Activated T-cell treated with anti-CD3 and anti-CD28 coated beads for 24 hours (primary cell): ENCODE measurements around the gene WDR72.
"Not testable (repeated sequence)": the region's sequence is repeated elsewhere in the genome, so short reads cannot be mapped to it uniquely, and the experiment has no call there.

Experiments
- DNase-seq: peaks from one replicate; pipeline ENCODE4 v3.0.0-alpha.2; 2020; ENCODE audit warnings: low read depth

Gene WDR72

DNA sequence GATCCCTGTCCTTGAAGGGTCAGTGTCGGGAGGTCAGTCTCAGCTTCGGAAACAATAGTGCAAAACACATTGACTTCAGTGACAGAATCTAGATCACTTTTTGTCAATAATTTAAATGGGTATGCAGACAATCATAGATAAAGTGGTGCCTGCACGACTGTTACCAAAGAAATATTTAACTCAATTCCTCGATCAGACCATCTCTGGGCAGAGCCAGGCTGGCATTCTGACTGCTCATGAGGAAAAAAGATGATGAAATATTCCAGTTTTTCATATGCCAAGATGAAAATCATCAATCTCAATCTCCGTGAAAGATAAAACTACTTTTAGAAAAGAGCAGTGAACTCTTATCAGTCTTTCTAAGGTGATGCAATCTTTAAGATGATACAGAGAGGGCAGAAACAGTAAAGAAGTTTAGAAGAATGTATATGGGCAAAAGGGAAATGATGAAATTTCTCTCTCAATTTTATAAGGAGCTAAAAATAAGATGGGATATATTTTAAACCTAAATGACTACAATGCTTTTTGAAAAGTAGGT is 169.9 kb downstream of the WDR72 start:
- no peak for DNase-seq

DNA sequence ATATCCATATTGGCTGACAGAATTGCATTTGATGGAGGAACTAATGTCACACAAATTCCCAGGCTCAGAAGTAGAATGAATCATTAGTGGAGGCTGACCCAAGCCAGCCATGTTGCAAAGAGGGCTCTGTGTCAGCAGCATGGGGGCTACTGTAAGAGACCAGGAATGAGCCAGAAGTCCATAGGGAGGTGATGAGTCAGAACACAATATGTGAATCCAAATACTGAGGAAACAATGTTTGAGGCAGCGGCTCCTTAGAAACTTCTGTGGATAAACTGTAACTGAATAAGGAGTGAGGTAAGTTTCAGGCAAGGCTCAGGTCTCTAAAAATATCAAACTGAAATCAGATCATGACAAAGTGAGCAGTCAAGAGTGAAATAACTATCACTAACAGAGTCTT is 170.7 kb downstream of the WDR72 start:
- no peak for DNase-seq

DNA sequence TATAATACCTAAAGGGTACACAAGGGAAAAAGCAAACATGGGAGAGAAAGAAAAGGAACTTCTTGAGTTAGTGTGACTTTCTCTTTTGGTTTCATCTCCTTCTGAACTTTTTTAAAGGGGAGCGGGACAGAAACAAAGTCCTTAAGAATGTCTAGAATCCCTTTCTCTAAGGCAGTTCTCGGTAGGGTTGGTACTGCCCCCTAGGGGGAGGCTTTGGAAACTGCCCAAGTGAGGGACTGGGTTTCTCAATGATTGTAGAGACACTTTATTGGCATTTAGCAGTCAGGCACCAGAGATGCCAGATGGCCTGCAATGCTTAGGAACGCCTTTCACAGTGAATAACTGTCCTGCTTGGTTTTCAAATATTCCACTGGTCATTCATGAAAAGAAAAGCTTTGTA is 172.7 kb downstream of the WDR72 start:
- DNase-seq, result no peak

DNA sequence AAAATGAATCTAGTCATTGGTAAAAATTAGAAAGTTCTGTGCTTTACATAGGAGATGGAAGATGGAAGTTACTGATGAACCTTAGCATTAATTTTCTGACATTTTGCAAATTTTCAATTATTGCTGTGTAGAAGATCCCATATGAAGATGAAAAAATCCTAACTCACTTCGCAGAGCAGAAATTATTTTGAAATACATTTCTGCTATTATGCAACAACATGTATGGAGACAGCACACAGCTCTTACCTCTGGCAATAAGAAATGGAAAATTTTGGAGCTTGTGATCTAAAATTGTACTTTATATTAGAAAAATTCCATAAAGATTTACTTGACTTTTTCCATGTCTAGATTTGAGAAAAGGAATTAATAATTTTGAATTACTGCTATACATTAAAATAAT is 177.9 kb downstream of the WDR72 start:
- DNase-seq, result no peak

DNA sequence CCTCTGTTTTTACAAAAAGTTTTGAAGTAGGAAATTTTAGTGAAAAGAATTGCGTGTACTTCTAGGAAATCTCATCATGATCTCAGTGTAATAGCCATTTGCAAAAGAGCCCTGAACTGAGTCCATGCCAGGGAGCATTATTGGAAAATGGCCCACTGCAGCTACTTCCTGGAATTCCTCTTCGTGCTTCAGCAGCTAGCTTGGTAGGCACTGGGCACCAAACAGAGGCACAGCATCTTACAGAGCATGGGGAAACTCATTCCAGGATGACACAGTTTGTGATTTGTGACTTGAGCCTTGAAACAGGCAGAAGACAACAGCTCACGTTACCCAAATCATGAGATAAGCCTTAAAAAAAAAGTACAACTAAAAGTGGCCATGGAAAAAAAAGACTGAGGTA is 179.1 kb downstream of the WDR72 start:
- no peak for DNase-seq

DNA sequence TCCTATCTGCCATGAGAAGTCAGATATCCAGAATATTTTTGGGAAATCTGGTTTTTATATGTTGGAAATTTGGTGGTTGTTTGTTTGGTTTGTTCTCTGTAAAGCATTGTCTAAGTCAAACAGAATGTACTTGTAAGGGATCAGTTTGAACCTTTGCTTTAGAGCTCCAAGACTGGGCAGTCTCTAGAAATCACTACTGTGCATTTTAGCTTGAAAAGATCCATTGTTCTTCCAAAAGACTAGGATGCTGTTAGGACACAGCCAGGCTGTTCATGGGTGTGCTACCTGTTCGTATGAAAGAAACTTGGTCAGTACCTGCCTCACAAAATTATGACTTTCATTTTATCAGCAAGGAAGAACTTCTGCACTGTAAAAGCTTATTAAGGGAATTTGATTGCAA is 182.6 kb downstream of the WDR72 start:
- no peak for DNase-seq

DNA sequence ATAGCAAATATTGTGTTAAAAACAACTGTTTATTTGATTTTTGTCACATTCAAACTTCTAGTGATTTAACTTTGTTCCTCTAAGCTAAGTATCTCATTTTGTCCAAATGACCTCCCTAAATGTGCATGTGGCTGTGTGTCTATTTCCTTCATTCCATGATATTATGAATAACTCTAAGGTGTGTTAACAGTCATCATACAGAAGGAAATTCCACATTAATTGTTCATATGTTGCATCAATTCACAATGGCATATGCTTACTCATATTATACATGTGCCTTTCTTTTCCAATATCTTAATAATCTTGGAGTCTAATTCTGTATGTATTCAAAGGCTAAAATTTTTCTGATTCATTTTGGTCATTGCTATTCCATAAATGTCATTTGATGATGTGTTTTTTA is 186.4 kb downstream of the WDR72 start:
- no peak for DNase-seq

DNA sequence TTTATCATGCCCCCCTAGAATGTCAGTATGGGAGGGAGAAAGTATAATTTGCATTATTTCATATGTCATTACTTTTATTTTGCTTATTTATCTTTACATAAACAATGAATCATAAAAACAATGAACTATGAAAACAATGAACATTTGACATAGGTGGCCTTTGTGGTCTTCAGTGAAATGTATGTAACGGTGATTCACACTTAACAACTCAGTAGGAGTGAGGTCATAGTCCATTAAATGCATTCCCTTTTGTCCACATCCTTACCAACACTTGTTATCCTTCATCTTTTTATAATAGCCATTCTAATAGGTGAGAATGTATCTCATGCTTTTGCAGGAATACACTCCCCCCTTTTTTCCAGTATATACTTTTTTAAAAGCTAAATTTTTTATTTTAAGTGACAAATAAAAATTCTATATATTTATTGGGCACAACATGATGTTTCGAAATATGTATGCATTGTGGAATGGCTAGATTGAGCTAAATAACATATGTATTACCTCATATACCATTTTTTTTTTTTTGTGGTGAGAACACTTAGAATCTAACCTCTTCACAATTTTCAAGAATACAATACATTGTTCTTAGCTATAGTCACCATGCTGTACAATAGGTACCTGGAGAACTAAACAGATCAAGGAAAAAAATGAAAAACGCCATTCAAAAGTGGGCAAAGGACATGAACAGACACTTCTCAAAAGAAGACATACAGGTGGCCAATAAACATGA is 189.5 kb downstream of the WDR72 start:
- no peak for DNase-seq

DNA sequence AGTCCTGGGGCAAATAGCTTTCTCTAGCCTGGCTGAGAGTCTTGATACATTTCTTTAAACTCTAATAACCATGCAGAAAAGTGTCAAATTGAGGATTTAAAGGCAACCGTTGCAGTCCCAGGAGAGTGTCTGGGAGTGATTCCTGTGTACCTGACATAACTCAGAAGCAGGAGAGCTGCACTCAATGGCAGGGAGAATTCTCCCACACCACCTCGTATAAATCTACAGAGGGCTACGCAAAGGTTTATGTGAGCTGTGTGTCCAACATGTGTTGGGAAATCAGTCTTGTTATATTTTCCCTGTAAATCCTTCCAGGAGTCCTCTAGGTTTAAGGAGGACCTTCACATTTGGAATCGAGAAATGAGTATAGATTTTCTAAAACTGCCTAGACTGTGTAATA is 192.6 kb downstream of the WDR72 start:
- no peak for DNase-seq

DNA sequence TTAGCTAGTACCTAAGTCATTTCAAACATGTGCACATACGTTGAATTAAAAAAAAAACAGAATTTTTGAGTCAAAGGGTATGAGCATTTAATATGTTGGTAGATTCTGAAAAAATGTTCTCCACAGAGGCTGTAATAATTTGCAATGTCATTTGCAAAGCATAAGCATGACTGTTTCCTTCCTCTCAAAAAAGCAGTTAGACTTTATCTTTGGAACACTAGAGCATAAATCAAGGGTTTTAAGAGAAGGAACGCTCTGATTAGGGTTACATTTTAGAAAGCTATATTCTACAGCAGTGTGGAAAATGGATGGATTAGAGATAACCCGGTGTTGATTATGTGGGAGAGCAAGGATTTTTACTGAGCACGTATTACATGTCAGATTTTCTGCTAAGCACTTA is 193.7 kb downstream of the WDR72 start:
- DNase-seq, result no peak

DNA sequence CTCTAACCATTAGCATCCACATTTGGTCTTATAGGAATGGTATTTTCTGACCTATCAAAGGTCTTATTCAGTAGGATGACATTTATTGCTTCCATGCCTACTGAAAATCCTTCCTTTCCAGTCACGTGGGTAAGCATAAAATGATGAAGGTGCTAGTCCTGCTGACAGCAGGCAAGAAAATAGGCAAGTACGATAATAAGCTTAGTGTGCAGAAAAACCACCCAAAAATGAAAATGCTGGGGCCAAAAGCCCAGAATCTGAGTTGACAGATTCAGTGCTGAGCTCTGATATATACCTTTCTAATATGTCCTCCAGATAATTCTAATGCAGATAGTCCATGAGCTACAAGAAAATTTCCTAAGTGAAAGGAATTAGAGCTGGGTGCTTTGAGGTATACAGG is 194.8 kb downstream of the WDR72 start:
- DNase-seq, result no peak

DNA sequence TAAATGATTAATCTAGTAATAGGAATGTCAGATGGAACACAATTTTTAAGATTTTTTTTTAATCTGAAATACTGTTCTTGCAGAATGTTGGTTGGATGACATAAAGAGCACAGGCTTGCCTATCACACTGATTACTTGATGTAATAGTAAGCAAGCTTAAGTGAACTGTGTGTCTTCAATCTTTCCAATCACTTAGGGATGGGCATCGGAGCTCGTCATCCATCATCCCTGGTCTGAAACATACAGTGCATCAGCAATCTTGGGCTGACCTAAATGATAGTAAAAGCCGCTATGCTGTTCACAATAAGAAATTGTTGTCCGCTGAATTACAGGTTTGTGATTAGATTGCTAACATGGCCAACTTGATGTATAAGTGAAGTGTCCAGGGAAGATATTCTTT is 195.8 kb downstream of the WDR72 start:
- no peak for DNase-seq

DNA sequence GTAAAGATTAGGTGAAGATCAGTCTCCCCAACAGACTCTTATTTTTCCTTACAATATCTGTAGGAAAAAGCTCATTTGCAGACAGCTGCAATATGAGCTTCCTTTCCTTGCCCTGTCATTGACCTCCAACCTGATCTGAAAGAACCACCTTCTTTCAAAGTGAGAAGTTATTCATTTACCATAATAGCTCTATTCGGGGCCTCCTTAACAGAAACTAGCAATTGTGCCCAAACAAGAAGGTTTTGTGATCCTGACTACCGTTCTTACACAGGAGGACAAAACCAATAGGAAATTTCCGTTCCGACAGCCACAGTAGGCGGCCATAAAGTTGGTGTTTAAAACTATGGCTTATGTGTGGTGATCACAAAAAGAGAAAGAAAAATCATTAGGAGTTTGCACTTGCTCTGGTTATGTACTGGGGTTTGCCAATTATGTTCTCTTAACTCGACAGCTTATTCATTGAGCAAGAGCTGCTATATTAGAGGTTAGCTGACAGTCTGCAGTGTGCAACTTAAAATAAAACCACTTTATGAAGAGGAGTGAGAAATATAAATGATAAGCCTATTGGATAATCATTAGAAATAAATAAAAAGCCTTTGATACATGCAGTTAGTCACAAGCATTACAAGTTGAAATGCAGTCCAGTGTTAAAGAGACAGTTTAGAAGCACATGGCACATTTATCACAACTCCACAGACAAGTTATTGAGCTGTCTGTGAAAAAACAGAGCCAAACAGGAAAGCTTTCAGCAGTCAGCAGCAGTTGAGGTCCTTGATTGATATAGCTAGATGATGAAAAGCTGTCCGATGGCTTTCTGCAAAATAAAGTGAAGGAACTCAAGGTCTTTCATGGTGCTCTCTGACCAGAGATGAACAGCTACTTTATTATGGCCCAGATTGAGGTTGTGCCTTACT is 199.8 kb downstream of the WDR72 start:
- no peak for DNase-seq

DNA sequence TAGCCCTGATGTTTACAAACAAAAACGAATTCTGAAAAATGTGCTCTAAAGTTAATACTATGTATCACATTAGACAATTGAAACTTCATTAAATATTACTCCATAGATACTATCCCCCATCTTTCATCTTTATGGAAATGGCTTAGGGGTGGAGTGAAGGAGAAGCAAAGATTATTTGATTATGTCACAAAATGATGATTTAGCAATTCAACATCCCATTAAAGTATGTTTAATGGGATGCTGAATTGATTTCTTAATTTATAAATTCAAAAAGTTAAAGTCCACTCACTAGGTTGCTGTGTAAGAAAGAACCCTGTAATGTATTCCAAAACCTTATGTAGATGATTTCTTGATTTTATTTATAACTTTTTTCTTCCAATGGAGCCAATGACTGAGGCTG is 201.1 kb downstream of the WDR72 start:
- no peak for DNase-seq

DNA sequence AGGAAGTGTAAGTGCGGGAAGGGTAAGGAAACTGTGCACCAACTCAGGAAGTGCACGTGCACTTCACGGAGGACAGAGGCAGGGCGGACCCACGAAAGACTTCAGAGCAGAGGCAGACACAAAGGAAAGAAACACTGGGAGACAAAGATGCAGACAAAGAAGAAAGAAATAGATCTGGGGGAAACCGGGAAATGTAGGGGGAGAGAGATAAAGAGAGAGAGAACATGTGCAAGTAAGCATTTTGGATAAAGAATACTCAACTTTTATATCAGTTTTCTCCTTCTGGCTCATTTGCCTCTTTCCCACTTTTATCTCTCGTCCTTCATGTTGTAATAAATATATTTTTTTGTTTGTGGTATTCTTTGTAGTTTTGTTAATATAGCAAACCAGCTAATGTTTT is 204.2 kb downstream of the WDR72 start:
- DNase-seq, result no peak

DNA sequence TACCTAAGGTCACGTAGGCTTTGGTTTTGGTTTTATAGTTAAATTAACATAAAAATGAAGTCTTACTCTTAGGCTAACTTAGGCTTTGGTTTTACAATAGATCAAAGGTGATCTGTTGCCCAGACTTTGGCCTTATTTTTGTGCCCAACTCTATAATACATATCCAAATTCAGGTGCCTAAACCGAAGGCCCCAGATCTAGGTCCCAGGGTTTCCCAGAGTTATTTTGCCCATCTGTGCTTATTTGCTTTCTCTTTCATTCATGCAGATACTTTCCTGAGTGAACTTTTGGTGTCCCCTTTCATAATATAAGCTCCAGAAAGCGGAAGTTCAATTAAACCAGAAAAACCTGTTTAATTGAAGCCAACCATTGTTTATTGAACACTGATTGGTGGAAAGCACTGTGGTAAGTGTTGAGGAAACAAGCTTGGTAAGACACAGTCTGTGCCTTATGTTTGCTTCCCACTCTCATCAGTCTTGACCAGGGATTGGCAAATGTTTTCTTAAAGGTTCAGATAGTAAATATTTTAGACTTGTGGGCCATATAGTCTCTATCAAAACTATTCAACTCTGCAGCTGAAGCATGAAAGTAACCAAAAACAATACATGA is 209.7 kb downstream of the WDR72 start:
- no peak for DNase-seq

DNA sequence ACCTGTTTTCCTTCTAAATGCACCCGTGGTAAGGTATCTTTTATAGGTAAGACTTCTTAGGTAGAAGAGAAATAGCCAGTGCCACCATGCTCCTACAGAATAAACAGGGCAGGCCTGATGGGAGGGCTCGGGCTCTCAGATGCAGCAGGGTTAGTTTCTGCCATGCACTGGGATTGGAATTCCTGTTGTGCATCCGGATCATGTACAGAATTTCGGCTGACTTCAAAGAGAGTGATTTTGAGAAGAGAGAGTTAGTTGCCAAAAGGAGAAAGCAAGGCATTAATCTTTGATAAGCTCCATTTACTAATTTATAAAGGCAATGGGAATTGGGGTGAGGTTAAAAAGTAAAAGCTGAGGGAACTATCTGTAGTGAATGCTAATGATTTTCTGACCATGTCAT is 211.2 kb downstream of the WDR72 start:
- no peak for DNase-seq

DNA sequence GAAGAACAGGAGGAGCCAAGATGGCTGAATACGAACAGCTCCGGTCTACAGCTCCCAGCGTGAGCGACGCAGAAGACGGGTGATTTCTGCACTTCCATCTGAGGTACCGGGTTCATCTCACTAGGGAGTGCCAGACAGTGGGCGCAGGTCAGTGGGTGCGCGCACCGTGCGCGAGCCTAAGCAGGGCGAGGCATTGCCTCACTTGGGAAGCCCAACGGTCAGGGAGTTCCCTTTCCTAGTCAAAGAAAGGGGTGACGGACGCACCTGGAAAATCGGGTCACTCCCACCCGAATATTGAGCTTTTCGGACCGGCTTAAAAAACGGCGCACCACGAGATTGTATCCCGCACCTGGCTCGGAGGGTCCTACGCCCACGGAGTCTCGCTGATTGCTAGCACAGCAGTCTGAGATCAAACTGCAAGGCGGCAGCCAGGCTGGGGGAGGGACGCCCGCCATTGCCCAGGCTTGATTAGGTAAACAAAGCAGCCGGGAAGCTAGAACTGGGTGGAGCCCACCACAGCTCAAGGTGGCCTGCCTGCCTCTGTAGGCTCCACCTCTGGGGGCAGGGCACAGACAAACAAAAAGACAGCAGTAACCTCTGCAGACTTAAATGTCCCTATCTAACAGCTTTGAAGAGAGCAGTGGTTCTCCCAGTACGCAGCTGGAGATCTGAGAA is 218.7 kb downstream of the WDR72 start:
- DNase-seq, result not testable (repeated sequence)

DNA sequence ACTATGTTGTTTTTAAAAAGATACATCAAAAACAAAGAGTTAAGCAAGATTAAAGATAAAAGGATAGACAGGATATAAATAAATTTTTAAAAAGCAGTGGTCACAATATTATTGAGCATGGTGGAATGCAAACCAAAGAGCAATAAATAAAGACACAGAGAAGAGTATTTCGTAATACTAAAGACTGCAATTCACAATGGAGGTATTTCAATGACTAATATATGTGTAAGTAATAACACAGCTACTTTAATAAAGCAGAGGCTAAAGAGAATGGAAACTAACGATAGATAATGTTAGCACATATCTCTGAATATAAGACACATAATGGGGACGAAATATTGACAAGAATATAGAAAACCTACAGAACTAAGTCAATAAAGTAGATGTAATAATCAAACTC is 219.6 kb downstream of the WDR72 start:
- DNase-seq, result no peak

DNA sequence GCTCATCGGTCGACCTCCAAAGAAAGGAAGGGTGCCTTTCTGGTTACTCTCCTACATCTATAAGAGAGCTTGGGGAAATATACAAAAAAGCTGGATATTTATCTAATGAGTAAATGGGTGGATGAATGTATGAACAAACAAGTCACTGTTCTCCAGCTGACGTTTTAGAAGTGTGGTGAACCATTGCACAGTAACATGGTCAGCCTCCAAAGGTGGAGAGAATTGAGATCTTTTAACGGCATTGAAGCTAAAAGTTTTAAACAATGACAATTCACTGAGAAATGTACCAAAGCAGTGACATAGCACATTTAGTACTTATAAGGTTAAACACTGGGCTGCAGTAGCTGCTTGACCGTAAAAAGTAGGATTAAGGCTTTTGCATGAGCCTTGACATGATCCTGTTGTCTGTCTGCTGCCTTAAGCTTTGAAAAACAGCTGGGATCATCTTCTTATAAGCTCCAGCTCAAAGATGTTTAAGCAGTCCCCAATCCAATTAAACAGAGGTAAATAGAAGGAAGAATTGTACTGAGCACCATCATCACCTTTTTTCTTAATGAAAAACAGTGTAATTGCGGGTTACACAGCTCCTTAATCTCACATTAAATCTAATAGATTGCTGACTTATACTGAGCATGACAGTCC is 222.9 kb downstream of the WDR72 start:
- DNase-seq, result no peak

DNA sequence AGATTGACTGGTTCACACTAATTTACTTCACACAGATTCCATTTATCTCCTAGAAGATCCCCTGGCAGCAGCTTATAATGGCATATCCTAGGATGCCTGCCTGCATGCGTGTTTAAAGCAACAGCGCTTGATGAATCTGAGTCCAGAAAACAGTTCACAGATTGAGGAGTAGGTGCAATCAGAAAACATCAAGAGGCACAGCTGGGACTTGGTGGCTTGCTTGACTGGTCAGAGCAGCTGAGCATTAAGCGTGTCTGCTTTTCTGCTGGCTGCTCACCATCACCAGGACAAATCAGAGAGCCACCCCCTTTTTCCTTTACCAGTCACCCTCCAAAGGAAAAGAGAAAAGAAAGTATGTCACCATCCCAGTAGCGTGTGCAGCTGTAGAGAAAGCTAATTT is 223.6 kb downstream of the WDR72 start:
- no peak for DNase-seq
